Measurements from ENCODE around the gene SMURF2.
"Not testable (repeated sequence)": the region's sequence is repeated elsewhere in the genome, so short reads cannot be mapped to it uniquely, and the experiment has no call there.

SMURF2 gene

DNA sequence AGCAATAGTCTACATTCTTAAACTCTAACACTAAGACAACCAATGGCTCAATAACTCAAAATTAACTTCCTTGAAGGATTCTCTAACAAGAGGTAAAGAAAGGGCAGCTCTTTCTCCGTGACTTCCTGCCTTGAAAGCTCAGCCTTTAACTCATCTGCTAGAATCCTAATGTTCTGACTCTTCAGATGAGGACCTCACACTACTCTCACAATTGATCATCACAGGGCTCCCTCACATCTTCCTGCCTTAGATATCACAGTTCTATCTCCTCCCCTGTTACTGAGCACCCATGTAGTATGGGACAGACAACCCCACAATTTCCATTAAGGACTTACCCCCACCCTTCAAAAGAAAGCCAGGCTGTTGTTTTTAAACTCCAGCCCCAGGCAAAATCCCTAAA is 33.5 kb downstream of the SMURF2 start:
- no peak for DNase-seq

- no peak for DNase-seq
Observed at GRCh38 chr17:64627797-64628196, 34.3 kb downstream of the SMURF2 start.

DNA sequence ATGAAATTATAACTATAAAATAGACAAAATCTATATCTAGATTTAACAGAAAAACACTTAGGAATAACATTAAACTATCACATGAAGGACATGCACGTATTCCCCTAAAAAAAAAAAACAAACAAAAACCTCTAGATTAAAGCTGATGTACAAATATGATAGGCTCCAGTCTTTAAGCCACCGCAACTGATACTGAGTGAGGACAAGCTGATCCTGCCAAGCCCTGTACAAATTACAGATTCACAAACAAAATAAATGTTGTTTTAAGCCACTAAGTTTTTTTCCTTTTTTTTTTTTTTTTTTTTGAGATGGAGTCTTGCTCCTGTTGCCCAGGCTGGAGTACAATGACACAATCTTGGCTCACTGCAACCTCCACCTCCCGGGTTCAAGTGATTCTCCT is 35.3 kb downstream of the SMURF2 start:
- DNase-seq, result no peak

- DNase-seq, result no peak
Observed at GRCh38 chr17:64625541-64625940, 36.6 kb downstream of the SMURF2 start.

DNA sequence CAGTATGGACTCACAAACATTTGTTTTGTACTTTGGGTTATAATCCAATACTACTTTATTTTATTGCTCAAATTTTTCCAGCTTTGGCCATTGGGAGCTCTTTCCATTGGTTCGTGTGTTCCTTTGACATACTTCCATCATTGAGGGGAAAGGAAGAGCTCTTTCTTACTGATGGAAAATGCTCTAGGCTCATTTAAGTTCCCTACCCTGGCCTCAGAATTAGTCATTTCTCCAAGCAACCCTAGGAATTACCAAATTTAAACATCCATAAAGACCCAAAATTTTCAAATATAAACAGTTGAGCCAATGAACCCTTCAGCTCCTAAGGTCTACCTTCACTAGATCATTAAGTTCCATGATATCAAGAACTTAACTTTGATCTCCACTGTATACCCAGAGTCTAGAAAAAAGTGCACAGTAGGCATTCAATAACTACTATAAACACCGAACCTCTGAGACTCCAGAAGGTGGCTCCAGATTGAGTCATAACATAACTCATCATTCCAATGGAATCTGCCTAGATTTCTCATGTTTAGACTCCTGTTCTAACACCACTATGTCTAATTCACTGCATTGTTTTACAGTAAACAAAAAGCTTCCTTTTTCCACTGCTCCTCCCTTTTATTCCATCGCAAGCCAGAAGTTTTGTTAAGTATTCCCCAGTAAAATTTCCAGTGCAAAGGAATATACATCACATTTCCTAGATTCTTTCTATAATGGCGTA is 39.0 kb downstream of the SMURF2 start:
- no peak for DNase-seq

DNA sequence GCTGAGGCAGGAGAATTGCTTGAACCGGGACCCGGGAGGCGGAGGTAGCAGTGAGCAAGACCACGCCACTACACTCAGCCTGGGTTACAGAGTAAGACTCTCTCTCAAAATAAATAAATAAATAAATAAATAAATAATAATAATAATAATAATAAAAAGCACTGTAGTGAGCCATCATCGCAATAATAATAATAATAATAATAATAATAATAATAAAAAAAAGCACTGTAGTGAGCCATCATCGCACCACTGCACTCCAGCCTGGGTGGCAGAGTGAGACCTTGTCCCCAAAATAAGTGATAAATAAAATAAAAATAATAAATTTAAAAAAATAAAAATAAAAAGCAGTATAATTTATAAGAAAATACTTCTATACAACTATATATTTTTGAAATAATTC is 40.3 kb downstream of the SMURF2 start:
- DNase-seq, result no peak

DNA sequence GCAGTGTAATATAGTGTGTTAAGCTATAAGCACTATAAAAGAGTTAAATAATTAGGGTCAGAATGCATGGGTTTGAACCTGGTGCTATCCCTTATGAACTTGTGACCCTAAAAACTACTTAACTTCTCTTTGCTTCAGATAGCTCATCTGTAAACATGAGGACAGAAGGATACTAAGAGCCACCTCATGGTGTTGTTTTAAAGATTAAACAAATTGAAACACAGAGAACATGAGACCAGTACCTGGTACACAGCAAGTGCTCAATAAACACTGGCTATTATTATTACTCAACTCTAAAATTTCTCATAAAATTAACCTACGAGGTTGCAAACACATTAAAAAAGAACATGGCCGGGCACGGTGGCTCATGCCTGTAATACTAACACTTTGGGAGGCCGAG is 43.3 kb downstream of the SMURF2 start:
- DNase-seq, result no peak

GRCh38 chr17:64617125-64617780 is 44.9 kb downstream of the SMURF2 start:
- no peak for DNase-seq

GRCh38 chr17:64615028-64615677 is 47.0 kb downstream of the SMURF2 start:
- DNase-seq, result no peak

GRCh38 chr17:64614266-64615027 is 47.7 kb downstream of the SMURF2 start:
- DNase-seq, result no peak

- DNase-seq, result no peak
Observed at GRCh38 chr17:64611369-64611768, 50.7 kb downstream of the SMURF2 start.

DNA sequence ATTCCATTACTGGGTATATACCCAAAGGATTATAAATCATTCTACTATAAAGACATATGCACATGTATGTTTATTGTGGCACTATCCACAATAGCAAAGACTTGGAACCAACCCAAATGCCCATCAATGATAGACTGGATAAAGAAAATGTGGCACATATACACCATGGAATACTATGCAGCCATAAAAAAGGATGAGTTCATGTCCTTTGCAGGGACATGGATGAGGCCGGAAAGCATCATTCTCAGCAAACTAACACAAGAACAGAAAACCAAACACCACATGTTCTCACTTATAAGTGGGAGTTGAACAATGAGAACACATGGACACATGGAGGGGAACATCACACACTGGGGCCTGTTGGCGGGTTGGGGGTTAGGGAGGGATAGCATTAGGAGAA is 51.9 kb downstream of the SMURF2 start:
- not testable (repeated sequence) for DNase-seq

DNA sequence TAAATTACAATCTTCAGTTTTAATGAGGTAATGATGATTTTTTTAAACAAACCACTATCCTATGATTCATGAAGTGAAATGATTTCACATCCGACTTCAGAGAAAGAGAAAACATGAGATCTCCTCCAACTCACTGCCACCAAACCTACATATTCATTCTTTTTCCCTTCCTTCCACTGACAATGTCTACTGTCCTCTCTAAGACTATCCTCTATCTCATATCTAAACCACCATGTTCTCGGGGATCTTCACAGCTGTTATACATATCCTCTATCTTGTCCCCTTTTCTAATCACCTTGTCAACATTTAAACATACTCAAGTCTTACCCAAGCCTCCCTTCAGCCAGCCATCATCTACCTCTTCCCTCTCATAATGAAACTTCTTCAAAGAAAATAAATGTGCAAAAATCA is 53.5 kb downstream of the SMURF2 start:
- DNase-seq, result no peak

DNA sequence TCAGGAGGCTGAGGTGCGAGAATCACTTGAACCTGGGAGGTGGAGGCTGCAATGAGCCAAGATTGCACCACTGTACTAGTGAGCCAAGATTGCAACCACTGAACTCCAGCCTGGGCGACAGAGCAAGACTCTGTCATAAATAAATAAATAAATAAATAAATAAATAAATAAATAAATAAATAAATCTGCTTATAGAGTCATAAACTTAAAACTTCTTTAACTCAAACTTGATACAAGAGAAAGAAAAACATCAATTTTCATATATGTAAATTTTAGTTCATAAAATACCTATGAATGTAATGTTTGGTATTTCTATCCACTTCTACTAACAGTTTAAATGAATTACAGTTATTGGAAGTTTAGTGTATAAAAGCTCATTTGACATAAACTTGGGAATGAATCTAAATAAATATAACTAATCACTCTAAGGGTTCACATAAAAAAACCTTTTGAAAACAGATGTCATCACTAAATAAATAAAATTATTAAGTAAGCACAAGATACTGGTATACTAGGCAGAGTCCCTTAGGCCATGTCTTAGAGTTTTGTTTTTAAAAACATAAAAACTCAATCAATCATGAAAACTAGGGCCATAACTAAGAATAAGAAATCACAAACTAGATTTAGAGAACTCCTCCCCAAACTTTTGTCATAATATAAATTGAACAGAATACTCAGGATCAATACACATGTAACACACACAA is 54.1 kb downstream of the SMURF2 start:
- no peak for DNase-seq

DNA sequence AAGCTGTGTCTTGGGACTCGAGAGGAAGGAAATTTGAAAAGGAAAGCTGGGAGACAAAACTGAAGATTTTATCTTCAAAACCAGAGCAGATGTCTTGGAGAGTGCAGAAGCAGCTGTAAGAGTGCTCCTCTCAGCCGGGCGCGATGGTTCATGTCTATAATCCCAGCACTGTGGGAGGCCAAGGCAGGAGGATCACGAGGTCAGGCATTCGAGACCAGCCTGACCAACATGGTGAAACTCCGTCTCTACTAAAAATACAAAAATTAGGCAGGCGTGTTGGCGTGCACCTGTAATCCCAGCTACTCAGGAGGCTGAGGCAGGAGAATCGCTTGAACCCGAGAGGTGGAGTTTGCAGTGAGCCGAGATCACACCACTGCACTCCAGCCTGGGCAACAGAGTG is 57.6 kb downstream of the SMURF2 start:
- not testable (repeated sequence) for DNase-seq

GRCh38 chr17:64603987-64604386 is 58.1 kb downstream of the SMURF2 start:
- no peak for DNase-seq

DNA sequence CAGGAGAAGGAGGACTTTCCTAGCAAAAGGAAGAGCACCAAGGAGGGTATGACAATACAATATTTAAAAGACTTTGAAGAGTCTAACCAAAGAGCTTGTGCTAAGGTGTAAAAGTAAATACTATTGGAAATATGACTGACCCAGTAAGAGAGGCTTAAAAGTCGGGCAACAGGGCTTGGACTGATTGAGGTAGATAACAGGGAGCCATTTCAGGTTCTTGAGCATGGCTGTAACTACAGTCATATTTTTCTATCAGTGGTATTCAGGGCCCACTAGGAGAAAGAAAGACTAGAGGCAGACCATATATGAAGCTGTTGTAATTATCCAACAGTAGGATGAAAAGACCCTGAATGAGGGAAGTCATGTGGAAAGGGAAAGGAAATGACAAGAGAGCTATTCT is 62.3 kb downstream of the SMURF2 start:
- no peak for DNase-seq

- DNase-seq, result no peak
Observed at GRCh38 chr17:64599187-64599676, 62.9 kb downstream of the SMURF2 start.

DNA sequence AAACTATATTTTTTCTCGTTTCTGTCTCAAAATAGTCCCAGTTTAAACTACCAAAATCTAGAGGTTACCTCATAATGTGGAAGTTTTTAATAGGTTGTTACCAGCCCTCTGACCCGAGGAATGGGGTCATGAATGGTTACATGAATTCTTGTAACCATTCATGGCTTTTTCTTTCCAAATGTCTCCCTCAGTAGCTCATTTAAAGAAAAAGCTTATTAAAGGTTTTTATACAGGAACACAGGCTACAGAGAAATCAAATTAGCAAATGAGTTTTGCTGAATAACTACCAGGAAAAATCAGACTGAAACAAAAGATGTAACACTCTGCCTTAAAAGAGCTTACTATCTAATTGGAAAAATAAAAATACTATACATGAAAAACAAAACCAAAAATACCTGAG is 63.4 kb downstream of the SMURF2 start:
- no peak for DNase-seq

- DNase-seq, result no peak
Observed at GRCh38 chr17:64596988-64597387, 65.1 kb downstream of the SMURF2 start.

DNA sequence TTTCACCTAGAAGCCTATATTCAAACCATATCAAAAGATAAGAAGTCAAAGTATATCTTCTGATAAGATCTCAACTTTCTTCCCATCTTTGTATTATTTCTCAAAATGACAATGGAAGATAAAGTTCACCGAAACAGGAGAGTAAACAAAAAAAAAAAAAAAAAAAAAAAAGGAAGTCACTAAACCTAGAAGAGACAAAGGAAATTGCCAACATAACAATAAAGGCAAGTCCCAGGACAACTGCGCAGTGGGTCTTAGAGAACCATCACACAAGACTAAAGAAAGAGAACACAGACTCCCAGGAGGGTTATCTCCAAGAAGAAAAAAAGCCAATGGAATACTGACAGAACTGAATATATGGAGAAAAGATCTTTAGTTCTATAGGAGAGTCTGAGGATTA is 65.7 kb downstream of the SMURF2 start:
- no peak for DNase-seq

DNA sequence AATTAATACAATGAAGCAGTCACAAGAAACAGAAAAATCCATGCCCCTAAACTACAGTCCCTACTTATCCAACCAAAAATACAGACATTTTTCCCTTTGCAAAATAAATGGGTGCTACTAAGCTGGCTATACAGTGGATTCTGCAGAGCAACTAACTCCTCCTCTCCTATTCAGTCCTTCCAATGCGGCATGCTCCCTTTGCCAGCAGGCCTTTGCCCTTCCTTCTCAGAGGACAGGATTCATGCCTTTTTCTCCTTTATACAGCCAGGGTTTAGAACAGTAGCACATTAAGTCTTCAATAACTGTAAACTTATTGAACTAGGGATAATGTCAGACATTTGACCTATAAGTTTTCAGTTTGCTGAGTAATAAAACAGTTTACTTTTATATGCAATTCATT is 70.2 kb downstream of the SMURF2 start:
- DNase-seq, result no peak

GRCh38 chr17:64585146-64585545 is 77.0 kb downstream of the SMURF2 start:
- no peak for DNase-seq
